ENCODE data around the gene MSL1.

MSL1 gene, protein sequence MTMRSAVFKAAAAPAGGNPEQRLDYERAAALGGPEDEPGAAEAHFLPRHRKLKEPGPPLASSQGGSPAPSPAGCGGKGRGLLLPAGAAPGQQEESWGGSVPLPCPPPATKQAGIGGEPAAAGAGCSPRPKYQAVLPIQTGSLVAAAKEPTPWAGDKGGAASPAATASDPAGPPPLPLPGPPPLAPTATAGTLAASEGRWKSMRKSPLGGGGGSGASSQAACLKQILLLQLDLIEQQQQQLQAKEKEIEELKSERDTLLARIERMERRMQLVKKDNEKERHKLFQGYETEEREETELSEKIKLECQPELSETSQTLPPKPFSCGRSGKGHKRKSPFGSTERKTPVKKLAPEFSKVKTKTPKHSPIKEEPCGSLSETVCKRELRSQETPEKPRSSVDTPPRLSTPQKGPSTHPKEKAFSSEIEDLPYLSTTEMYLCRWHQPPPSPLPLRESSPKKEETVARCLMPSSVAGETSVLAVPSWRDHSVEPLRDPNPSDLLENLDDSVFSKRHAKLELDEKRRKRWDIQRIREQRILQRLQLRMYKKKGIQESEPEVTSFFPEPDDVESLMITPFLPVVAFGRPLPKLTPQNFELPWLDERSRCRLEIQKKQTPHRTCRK

DNA sequence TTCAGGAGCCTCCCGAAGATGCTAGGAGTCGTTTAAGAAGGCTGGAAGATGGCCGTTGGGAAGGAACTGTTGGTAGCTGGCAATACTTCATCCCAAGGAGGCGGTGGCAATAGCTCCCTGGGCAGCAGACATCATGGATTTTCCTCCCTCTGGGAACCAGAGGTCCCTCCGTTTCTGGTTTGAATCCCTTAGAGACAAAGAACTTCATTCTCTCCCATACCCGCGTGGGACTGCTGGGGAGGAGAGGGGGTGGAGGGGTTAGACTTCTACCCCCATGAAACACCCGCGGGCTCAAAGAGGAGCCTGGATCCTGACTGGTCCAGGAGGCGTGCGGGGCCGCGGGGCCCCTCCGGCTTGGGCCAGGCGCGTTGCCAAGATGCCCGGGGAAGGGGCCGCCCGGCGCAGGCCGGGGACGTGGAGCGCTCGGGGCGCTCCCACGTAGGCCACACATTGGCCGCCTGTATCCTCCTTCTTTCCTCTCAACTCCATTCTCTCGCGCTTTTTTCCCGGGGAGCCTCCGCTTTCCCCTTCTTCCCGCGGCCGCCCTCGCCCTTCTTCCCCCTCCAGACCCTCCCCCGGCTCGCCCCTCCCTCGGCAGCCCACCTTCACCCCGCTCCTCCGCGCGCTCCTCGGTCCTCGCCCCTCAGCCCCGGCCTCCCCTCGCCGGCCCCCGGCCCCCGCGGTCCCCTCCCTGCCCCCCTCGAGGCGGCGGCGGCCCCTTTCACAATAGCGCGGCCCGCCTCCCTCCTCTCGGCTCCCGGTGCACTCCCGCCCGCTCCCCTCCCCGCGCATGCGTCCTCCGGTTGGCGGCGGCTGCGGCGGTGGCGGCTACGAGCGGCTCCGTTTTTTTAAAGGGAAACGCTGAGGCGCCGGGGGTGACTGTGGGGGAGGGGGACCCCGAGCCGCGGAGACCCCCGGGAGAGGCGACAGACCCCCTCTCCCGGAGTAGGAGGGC is at the start of gene MSL1:
Gene MSL1 (plus strand): TSS at position 791 of the 955 bp plus-strand sequence. CDS start 642 bp downstream, outside the sequence.
- DNase-seq (ENCODE audit: low read depth), result peak; percentile 65

DNA sequence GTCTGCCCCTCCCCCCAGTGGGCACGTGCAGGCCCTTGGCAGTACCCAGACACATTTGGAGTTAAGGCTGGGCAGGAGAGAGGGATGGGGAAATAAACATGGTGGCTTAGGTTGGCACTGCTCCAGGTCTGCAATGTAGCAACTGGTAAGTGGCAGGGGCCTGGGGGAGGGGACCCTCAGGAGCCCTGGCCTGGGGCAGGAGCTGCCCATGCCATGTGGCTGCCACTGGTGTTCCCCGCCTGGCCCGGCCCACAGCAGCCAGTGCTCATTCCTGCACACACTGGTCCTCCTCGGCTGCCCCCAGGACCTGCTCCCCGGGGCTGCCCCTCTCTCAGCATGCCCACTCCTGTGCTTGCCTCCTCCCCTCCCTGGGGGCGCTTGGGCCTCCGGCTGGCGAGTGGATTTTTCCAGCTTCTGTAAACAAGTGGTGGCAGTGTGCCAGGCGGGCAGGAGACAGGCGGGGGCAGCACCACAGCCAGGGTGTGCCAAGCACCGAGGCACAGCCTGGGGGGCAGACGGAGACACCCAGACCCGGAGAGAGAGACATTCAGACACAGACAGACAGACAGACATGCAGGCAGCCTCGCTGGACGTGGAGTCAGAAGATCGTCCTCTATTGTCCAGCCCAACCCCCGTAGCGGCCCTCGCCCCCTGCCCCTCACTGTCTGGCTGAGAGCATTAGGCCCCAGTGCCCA is 49.6 kb upstream of the MSL1 start:
- peak; percentile 68 for DNase-seq (ENCODE audit: low read depth)

DNA sequence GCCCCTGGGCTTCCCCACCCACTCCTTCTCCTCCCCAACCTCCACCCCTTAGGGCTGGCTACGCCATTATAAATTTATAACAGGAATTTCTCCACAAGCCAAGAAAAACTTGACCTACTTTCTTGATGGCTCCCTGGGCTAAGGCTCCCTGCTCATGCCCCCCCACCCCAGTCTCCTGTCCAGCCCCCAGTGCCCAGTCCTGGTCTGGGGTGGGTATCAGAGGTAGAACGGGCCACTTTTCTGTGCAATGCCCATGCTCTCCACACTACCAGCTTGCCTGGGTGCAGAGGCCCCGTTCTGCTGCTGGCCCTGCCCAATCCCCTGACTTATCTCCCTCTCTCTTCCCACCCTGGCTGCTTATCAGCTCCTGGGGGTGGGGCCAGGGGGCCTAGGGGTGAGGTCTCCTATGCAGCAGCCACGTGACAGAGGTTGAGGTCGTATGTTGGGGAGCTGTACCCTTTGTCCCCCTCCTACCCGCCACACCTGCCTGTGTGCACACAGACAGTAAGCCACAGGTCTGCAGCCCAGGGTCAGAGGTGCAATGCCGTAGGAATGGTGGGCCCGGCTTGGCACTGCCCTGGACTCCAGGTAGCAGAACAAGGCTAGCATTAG is 48.9 kb upstream of the MSL1 start:
- DNase-seq (ENCODE audit: low read depth), result no peak

DNA sequence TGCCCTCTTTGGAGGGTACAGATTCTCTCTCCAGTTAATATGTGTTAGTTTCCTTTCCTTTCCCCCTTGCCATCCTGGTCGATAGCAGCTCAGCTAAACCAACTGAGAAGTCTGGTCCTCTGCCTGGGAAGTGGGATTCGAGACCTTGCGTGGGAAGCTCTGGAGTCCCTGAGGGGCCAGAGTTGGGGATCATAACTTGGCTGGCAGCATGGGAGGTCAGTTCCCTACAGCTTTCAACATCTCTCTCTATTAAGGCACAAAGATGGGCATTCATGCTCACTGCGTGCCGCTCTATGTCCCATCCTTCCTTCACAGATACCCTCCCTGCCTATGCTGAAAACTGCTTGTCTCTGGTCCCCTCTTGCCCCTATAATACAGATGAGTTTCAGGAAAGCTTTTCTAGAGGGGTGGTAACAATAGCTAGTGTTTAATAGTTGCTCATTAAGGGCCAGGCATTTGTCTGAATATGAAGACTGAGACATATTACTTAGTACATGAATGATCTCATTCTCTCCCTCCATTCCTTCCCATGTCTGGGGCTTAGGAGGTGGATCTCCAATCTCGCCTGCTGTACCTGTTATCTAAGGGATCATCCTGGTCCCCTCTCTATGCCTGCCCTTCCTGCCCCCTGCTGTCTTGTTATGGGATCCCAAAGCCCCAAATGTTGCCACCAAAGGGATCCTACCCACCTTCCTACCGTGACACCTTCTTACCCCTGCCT is 48.2 kb upstream of the MSL1 start:
- DNase-seq (ENCODE audit: low read depth), result no peak

DNA sequence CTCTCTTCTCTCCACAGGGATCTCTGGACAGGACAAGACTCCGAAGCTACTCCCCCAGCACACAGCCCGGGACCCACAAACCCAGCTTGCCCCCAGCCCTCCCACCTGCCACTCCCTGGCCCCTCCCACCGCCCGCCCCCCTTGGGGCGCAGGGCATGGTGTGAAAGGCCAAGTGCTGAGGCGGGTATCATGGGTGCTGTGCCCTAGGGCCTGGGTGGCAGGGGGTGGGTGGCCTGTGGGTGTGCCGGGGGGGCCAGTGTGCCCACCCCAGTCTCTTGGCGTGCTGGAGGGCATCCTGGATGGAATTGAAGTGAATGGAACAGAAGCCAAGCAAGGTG is 47.6 kb upstream of the MSL1 start:
- no peak for DNase-seq (ENCODE audit: low read depth)

DNA sequence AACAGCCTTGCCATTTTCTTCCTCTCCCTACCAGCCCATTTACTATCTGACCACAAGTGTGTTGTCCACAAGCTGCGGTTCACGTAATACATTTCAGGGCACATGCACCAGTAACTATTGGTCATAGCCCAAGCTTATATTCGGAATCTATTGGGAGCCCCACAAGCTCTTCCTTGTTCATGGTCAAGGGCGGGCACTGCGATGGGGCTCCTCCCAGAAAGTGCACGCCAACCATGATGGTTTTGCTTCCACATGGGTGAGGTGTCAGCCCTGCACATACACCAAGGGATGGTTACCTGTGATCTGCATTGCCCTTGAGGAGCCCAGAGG is 46.9 kb upstream of the MSL1 start:
- peak; percentile 48 for DNase-seq (ENCODE audit: low read depth)

DNA sequence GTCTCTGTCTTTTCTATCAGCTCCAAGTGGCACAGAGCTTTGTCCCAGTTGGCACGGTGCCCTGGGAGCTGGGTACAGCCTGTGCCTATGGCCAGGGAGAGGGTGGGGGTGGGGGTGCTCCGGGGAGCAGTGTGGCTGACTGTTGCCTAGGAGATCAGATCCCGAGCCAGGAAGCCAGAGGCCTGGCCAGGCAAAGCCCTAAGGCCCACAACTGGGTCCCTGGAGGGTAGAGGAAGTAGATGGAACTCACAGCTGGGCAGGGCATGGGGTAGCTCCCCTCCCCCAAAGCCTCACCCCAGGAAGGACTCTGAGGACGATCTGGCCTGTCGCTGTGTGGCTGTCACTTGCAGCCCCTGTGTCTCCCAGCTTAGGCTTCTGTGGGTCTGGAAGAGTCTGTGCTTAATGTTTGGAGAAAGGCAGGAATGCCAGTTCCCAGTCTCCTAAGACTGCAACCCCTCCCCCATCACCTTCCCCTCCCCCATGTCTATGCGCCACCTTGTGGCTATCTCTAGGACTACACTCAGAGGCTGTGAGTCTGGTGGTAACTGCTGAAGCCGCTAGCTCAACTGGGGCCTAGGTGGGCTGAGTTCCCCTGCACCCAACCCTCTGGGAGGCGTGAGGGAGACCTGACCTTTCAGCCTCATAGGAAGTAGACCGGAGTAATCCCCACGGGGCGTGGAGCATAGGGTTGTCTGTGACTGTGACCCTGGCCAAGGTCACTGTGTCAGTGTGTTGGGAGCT is 46.4 kb upstream of the MSL1 start:
- DNase-seq (ENCODE audit: low read depth), result peak; percentile 57

DNA sequence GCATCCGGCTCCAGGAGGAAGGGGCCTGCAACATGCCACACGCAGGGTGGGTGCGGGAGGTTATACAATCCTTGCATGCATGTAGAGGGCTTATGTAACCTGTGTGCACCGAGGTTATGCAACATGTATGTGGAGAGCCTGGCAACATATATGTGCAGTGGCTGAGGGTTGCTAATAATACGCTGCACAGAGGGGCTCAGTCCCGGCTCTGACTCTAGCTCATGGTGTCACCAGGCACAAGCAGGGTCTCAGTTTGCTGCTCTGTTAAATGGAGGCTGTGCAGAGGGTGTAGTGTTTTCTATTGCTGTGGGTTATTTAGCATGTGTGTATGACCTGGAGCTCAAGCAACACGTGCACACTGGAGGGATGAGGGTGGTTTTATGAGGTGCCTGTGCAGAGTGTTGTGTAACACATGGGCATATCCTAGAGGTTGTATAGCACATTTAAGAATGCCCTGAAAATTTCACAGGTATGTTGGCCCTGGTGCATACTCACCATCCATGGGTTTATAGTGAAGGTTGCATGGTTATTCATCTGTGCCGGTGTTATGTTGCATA is 45.8 kb upstream of the MSL1 start:
- no peak for DNase-seq (ENCODE audit: low read depth)

DNA sequence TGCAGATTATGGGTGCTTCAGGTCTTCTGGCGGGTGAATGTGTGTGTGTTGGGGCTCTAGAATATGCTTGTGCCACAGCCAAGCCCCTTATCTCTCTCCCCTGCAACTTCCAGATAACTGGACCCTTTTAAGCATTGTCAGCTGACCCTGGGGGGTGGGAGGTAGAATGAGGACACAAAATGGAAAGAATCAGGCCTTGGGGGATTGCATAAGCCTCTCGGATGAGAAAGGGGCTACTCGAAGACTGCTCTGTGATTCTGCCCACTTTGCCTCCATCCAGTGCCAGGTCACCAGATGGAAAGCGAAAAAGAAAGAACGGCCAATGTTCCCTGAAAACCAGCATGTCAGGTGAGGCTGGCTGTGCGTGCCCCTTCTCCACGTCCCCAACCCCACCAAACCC is 45.2 kb upstream of the MSL1 start:
- DNase-seq (ENCODE audit: low read depth), result no peak

DNA sequence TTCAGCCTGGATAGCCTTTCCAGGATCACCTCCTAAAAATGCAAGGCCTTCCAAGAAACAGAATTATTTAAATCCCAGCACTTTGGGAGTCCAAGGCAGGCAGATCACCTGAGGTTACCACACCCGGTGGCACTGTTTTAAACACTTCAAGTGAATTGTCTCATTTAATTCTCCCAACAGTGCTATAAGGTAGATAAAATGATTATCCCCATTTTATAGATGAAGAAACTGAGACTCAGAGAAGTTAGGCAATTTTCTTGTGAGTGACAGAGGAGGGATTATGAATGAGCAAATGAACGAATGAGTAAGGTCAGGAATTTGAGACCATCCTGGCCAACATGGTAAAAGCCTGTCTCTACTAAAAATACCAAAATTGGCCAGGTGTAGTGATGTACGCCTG is 42.2 kb upstream of the MSL1 start:
- no peak for DNase-seq (ENCODE audit: low read depth)

DNA sequence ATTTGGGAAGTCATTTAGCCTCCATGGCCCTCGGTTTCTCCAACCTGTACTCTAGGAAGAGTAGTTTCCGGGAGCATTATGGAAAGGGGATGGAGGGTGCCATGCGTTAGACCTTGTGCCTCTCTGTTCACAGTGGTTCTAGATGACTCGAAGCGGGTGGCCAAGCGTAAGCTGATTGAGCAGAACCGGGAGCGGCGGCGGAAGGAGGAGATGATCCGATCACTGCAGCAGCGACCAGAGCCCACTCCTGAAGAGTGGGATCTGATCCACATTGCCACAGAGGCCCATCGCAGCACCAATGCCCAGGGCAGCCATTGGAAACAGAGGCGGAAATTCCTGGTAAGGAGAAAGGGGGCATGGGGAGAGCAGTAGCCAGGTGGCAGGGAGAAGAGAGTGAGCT is 37.3 kb upstream of the MSL1 start:
- no peak for DNase-seq (ENCODE audit: low read depth)

DNA sequence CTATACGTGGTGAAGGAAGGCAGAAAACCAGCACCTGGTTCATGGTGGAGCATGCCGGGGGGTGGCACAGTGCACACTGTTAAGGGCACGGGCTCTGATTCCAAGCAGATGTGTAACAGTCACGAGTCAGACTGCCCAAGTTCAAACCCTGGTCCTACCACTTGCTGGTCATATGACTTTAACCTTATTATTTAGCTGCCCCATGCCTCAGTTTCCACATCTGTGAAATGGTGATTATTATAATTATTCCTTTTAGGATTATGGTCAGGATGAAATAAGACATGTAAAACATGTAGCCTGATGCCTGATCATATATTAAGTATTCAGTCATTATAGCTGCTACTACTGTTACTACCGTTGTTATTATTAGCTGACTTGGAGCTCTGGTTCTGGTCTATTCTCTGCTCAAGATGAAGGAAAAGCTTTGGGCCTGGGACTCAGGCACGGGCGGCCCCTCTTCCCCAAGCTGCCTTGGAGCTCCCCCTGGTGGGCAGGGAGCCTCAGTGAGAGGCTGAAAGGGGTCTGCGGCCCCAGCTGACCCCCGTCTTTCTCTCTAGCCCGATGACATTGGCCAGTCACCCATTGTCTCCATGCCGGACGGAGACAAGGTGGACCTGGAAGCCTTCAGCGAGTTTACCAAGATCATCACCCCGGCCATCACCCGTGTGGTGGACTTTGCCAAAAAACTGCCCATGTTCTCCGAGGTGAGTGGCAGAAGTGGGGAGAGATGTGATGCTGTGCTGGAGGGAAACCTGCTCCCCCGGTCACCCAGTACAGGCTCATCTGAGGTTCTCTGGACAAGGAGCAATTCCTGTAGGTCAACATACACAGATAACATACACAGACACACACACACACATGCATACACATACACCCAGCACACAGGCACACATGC is 35.4 kb upstream of the MSL1 start:
- DNase-seq (ENCODE audit: low read depth), result no peak

DNA sequence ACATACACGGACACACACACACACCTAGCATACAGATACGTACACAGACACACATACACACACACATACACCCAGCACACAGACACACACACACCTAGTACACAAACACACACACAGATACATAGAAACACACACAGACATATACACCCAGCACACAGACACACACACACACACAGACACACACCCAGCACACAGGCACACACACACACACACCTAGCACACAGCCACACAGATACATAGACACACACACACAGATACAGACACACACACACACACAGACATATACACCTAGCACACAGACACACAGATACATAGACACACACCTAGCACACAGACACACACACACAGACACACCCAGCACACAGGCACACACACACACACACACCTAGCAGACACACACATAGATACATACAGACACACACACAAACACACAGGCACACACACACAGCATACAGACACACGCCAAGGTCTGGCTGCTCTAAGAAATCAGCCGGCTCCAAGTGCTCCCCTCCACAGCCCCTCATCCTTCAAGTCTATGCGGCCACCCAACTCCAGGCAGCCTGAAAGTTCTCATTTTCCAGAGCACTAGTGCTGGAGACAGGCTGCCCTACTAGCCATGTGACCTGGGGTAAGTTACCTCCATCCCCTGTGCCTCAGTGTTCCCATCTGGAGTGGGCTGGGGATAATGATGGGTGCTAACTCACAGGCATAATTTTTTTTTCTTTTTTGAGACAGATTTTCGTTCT is 34.5 kb upstream of the MSL1 start:
- no peak for DNase-seq (ENCODE audit: low read depth)

DNA sequence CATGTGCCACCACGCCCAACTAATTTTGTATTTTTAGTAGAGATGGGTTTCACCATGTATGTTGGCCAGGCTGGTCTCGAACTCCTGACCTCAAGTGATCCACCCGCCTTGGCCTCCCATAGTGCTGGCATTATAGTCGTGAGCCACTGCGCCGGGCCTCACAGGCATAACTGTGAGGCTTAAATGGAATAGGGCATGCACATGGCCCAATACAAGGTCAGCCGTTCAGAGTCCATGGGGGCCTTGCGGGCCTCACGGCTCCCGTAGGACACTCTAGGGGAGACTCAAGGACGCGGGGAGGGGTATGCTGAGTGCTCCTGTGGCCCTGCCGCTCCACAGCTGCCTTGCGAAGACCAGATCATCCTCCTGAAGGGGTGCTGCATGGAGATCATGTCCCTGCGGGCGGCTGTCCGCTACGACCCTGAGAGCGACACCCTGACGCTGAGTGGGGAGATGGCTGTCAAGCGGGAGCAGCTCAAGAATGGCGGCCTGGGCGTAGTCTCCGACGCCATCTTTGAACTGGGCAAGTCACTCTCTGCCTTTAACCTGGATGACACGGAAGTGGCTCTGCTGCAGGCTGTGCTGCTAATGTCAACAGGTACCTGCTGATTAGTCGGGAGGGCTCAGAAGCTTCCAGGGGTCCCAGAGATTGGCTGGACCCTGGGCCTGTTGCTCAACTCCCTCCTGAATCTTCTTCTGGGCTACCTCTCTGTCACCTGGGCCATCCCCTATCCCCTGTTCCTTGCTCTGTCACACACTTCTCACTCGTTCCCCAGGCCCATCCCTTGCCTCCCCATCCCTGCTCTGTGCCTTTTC is 33.7 kb upstream of the MSL1 start:
- DNase-seq (ENCODE audit: low read depth), result no peak

DNA sequence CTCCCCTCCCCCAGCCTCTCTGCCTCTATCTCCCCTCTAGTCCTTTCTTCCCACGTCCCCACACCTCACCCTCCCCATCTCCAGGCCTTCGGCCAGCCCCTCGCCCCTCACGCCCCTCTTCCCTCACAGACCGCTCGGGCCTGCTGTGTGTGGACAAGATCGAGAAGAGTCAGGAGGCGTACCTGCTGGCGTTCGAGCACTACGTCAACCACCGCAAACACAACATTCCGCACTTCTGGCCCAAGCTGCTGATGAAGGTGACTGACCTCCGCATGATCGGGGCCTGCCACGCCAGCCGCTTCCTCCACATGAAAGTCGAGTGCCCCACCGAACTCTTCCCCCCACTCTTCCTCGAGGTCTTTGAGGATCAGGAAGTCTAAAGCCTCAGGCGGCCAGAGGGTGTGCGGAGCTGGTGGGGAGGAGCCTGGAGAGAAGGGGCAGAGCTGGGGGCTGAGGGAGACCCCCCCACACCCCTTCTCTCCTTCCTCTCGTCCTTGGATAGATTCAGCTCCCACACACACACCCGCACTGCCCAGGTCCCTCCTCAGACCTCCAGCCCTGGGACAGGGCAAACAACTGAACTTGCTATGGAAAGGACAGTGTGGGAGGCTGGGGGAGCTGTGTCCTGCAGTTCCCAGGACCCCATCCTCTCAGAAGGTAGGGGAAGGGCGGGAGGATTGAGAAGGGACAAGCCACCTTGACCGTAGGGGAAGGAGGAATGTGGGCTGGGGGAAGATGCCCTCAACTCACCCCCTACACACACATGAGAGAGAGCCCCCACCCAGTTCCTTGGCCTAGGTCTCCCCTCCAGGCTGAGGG is 32.5 kb upstream of the MSL1 start:
- no peak for DNase-seq (ENCODE audit: low read depth)

All from amniotic epithelial cell (primary cell).